Skeletal muscle cell (primary cell): ENCODE data around the gene CCDC171.

Experiments used
- DNase-seq: peaks from one replicate; pipeline ENCODE4 v3.0.0-alpha.2; 2010; ENCODE audit warnings: low read depth
- H3K4me3 ChIP-seq: 2 replicates; pipeline ENCODE4 v1.5.1; 2011; ENCODE audit warnings: low read depth, mild to moderate bottlenecking, control low read depth, low read length, moderate library complexity

The CCDC171 gene

GRCh38 chr9:16013826-16014225 lies 461.0 kb downstream of the CCDC171 start:
- H3K4me3 ChIP-seq, result no peak overlapping the region
- DNase-seq, result no peak

GRCh38 chr9:16022228-16022627 lies 469.4 kb downstream of the CCDC171 start:
- no peak overlapping the region for H3K4me3 ChIP-seq
- no peak for DNase-seq

- DNase-seq, result no peak
- no peak overlapping the region for H3K4me3 ChIP-seq
Measured at GRCh38 chr9:16023446-16023845, 470.6 kb downstream of the CCDC171 start.
